ENCODE measurements around the gene ZNF263.

ZNF263 gene

GRCh38 chr16:3328643-3329042 is 45.4 kb downstream of the ZNF263 start:
- no peak overlapping the region for H2AK5ac ChIP-seq (ENCODE audit: low read depth, low read length)
- peaks cover 0 to 5% of the 10 kb centered on the region in 2 donors for H3K9me3 ChIP-seq (replicated peaks in 1 of 2; ENCODE audit: control insufficient read depth in 2 of 2, insufficient read depth in 1 of 2, low read depth in 1 of 2, low read length in 2 of 2)
- no peak overlapping the region for H3K9ac ChIP-seq (ENCODE audit: low read depth, low read length, poor library complexity)
- H3K4ac ChIP-seq (ENCODE audit: low read length): no peak overlapping the region
- no peak overlapping the region for H4K8ac ChIP-seq (ENCODE audit: low read depth, low read length)
- no peak for DNase-seq (ENCODE audit: low spot score)
- H3K4me2 ChIP-seq (ENCODE audit: insufficient read depth, low read length, poor library complexity, severe bottlenecking): no peak overlapping the region
- no peak overlapping the region for H3K27ac ChIP-seq (replicated peaks; ENCODE audit: low read length)
- no peaks in the 10 kb centered on the region for H3K27me3 ChIP-seq (ENCODE audit: control insufficient read depth in 3 of 3, insufficient read depth in 3 of 3, low read depth in 1 of 3, low read length in 3 of 3)
- H2BK15ac ChIP-seq (ENCODE audit: low read length): no peak overlapping the region
- no peak overlapping the region for H3K14ac ChIP-seq (ENCODE audit: low read length)
- H2AFZ ChIP-seq (ENCODE audit: low read length): no peak overlapping the region
- no peak overlapping the region for H2BK12ac ChIP-seq (ENCODE audit: low read length)
- H3K4me1 ChIP-seq (ENCODE audit: control insufficient read depth in 2 of 2, insufficient read depth in 1 of 2, low read depth in 1 of 2, low read length in 2 of 2): no peaks in the 10 kb centered on the region
- no peak overlapping the region for H4K91ac ChIP-seq (ENCODE audit: low read depth, low read length, poor library complexity)
- WGBS, 2 donors (ENCODE audit: extremely low coverage in 2 of 2, insufficient read length in 2 of 2, insufficient replicate concordance in 1 of 2): no CpG with 5 or more reads among the region's 2 CpGs
- H3K18ac ChIP-seq (ENCODE audit: low read length): no peak overlapping the region
- no peaks in the 10 kb centered on the region for H3K36me3 ChIP-seq (replicated peaks in 1 of 2; ENCODE audit: control insufficient read depth in 2 of 2, insufficient read depth in 2 of 2, low read length in 2 of 2)
- no peak overlapping the region for H2BK5ac ChIP-seq (ENCODE audit: low read length)
- no peak overlapping the region for H2BK120ac ChIP-seq (ENCODE audit: low read depth, low read length)
- no peaks in the 10 kb centered on the region for H3K79me1 ChIP-seq (ENCODE audit: low read depth, low read length)
- H3K4me3 ChIP-seq (ENCODE audit: low read length in 2 of 2): no peak overlapping the region
- no peak overlapping the region for H3K23ac ChIP-seq (ENCODE audit: low read depth, low read length, poor library complexity)
